ENCODE data around the gene TATDN3. TPM values are rescaled to one million over a fixed set of nuclear protein-coding genes. Genes with fewer than 3 reads are reported as not detected.

TATDN3 gene
- total RNA-seq, 1 donor from 2014 or later = 12.2 TPM

- H3K27me3 Mint-ChIP-seq (ENCODE audit: low read depth) = no peaks in the 10 kb centered on the region
- H3K4me1 Mint-ChIP-seq (ENCODE audit: low read depth) = peaks cover 3% of the 10 kb centered on the region
- peaks cover 37% of the 10 kb centered on the region for H3K36me3 Mint-ChIP-seq (ENCODE audit: low read depth)
- TF ChIP-seq CTCF (IDR thresholded peaks at IDR 0.05) = no peak
- DNase-seq (ENCODE audit: low spot score) = no peak
- H3K27ac Mint-ChIP-seq (ENCODE audit: unreplicated experiment) = no peak overlapping the region
- peaks cover 40% of the 10 kb centered on the region for H3K9me3 Mint-ChIP-seq (ENCODE audit: low read depth)
- no peak overlapping the region for H3K4me3 Mint-ChIP-seq (ENCODE audit: unreplicated experiment)
Measured at GRCh38 chr1:212769459-212770167, 22.1 kb upstream of the TATDN3 start.

GRCh38 chr1:212771341-212771740, 20.4 kb upstream of the TATDN3 start:
- Mint-ChIP-seq H3K27me3 (ENCODE audit: low read depth) (no peaks in the 10 kb centered on the region), H3K36me3 (ENCODE audit: low read depth) (peaks cover 36% of the 10 kb centered on the region), H3K4me1 (ENCODE audit: low read depth) (peaks cover 5% of the 10 kb centered on the region), H3K27ac (ENCODE audit: unreplicated experiment) (no peak overlapping the region), H3K9me3 (ENCODE audit: low read depth) (peaks cover 38% of the 10 kb centered on the region), H3K4me3 (ENCODE audit: unreplicated experiment) (no peak overlapping the region)
- DNase-seq (ENCODE audit: low spot score) = no peak
- TF ChIP-seq CTCF (IDR thresholded peaks at IDR 0.05) = no peak

- TF ChIP-seq CTCF (IDR thresholded peaks at IDR 0.05) = no peak
- no peaks in the 10 kb centered on the region for H3K27me3 Mint-ChIP-seq (ENCODE audit: low read depth)
- no peak overlapping the region for H3K27ac Mint-ChIP-seq (ENCODE audit: unreplicated experiment)
- no peak for DNase-seq (ENCODE audit: low spot score)
- H3K36me3 Mint-ChIP-seq (ENCODE audit: low read depth) = peaks cover 23% of the 10 kb centered on the region
- no peak overlapping the region for H3K4me3 Mint-ChIP-seq (ENCODE audit: unreplicated experiment)
- peaks cover 5% of the 10 kb centered on the region for H3K4me1 Mint-ChIP-seq (ENCODE audit: low read depth)
- peaks cover 24% of the 10 kb centered on the region for H3K9me3 Mint-ChIP-seq (ENCODE audit: low read depth)
Measured at GRCh38 chr1:212773011-212773410, 18.7 kb upstream of the TATDN3 start.

- Mint-ChIP-seq H3K9me3 (ENCODE audit: low read depth) (peaks cover 14% of the 10 kb centered on the region), H3K27ac (ENCODE audit: unreplicated experiment) (no peak overlapping the region)
Measured at GRCh38 chr1:212774584-212774983, 17.1 kb upstream of the TATDN3 start.

GRCh38 chr1:212775241-212775640, 16.5 kb upstream of the TATDN3 start:
- Mint-ChIP-seq H3K4me1 (ENCODE audit: low read depth) (peaks cover 5% of the 10 kb centered on the region), H3K36me3 (ENCODE audit: low read depth) (peaks cover 9% of the 10 kb centered on the region), H3K27ac (ENCODE audit: unreplicated experiment) (no peak overlapping the region), H3K9me3 (ENCODE audit: low read depth) (peaks cover 7% of the 10 kb centered on the region), H3K4me3 (ENCODE audit: unreplicated experiment) (no peak overlapping the region), H3K27me3 (ENCODE audit: low read depth) (no peaks in the 10 kb centered on the region)
- TF ChIP-seq CTCF (IDR thresholded peaks at IDR 0.05) = no peak
- no peak for DNase-seq (ENCODE audit: low spot score)

More at GRCh38 chr1:212774584-212774983, 17.1 kb upstream of the TATDN3 start:
- H3K36me3 Mint-ChIP-seq (ENCODE audit: low read depth) = peaks cover 12% of the 10 kb centered on the region
- TF ChIP-seq CTCF (IDR thresholded peaks at IDR 0.05) = no peak
- no peaks in the 10 kb centered on the region for H3K27me3 Mint-ChIP-seq (ENCODE audit: low read depth)
- H3K4me1 Mint-ChIP-seq (ENCODE audit: low read depth) = peaks cover 5% of the 10 kb centered on the region
- no peak overlapping the region for H3K4me3 Mint-ChIP-seq (ENCODE audit: unreplicated experiment)
- no peak for DNase-seq (ENCODE audit: low spot score)

Data from chondrocyte (in vitro differentiated cells).